Astrocyte (in vitro differentiated cells and primary cell): Measurements from ENCODE around the gene CPNE5.

ENCODE experiments used
- CTCF ChIP-seq: IDR thresholded peaks from 2 replicates; pipeline ENCODE4 v1.5.1; 2011; ENCODE audit warnings: low read depth, mild to moderate bottlenecking, inconsistent platforms, low read length, moderate library complexity; ENCODE audit not compliant: insufficient read depth
- EZH2 ChIP-seq: IDR thresholded peaks from 2 replicates; pipeline ENCODE4 v1.6.1; 2012; ENCODE audit warnings: mild to moderate bottlenecking, low read length, inconsistent platforms; ENCODE audit not compliant: insufficient read depth

- TF ChIP-seq CTCF, result no peak
- no peak for TF ChIP-seq EZH2
These were observed 30.6 kb downstream of the CPNE5 start for GRCh38 chr6:36808634-36809033.
